GM18870 (cell line): ENCODE results near the gene NUPR1.
"Not testable (repeated sequence)": the region's sequence is repeated elsewhere in the genome, so short reads cannot be mapped to it uniquely, and the experiment has no call there.

Source experiments
- ATAC-seq: cut with Tn5 transposase; IDR thresholded peaks from one replicate; pipeline ENCODE4 v1.9.1; 2021; ENCODE audit warnings: moderate library complexity; ENCODE audit not compliant: unreplicated experiment

Gene NUPR1

DNA sequence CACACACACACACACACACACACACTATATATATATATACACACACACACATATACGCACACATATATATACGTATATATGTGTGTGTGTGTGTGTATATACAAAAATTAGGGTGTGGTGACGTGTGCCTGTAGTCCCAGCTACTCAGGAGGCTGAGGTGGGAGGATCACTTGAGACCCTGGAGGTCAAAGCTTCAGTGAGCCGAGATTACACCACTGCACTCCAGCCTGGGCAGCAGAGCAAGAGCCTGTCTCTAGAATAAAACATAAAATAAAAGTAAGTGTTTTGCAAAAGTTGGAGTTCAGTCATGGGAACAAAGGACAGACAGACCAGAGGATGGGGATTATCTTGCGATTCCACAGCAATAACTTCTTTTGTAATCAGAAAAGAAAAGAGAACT is 10.8 kb downstream of the NUPR1 start:
- no peak for ATAC-seq

GRCh38 chr16:28527100-28527785 is 11.5 kb downstream of the NUPR1 start:
- ATAC-seq: not testable (repeated sequence)

- no peak for ATAC-seq
Observed at GRCh38 chr16:28526201-28527099, 12.3 kb downstream of the NUPR1 start.

GRCh38 chr16:28524681-28525171 is 14.0 kb downstream of the NUPR1 start:
- no peak for ATAC-seq

GRCh38 chr16:28522792-28523191 is 16.0 kb downstream of the NUPR1 start:
- ATAC-seq: no peak

DNA sequence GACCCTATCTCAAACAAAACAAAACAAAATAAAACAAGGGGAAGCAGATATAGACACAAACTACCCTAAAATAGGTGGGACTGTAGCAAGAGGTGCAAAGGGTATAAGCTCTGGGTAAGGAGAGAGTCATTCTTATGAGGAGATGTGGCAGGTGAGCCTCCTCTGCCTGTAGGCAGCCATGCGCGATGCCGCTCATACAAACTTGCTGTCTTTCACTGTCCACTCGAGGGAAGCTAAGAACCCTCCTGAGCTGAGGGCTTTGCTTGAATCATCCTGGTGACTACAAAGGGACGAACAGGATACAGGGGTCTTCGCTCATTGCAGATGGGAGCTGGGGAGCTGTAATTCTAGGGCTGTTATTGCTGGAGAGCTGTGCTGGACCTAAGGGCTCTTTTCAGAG is 17.3 kb downstream of the NUPR1 start:
- no peak for ATAC-seq

DNA sequence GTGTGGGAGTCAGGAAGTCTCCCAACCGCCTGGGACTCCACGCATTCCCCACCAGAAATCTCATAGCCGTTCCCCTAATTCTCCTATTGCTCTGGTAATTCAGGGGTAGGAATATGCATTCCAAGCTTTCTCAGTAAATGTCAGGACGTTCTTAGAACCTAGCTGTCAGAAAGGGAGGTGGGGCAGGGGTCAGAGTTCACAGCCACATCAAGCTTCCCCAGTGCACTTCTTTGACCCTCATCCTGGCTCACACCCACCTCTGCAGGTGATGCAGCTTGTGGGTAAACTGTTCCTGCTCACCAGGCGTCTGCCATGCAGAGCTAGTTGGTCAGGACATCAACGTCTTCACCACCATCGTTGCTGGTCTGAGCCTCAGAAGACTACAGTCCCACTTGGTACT is 18.1 kb downstream of the NUPR1 start:
- no peak for ATAC-seq

GRCh38 chr16:28514246-28514645 is 24.5 kb downstream of the NUPR1 start:
- no peak for ATAC-seq

DNA sequence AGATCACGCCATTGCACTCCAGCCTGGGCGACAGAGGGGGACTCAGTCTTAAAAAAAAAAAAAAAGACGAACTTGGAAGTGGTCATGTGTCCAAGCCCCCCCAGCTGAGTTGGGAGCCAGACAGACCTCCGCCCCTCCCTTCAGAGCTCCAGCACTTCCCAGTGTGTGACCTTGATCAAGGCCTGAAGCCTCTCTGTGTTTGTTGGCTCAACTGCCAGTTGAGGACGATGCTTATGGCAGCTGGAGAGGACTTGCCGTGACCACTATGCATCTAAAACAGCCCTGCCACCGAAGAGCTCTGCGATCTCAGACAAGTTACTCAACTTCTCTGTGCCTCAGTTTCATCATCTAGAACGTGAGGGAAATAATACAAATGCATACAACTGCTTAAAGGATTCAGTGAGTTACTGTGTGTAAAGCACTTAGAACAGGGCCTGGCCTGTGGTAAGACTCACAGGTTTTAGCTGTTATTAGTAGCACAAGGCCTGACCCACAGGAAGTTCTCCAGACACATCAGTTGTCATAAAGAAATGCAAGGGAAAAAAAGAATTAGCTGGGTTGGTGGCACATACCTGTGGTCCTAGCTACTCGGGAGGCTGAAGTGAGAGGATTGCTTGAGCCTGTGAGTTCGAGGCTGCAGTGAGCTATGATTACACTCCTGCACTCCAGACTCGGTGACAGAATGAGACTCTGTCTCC is 25.1 kb downstream of the NUPR1 start:
- no peak for ATAC-seq

DNA sequence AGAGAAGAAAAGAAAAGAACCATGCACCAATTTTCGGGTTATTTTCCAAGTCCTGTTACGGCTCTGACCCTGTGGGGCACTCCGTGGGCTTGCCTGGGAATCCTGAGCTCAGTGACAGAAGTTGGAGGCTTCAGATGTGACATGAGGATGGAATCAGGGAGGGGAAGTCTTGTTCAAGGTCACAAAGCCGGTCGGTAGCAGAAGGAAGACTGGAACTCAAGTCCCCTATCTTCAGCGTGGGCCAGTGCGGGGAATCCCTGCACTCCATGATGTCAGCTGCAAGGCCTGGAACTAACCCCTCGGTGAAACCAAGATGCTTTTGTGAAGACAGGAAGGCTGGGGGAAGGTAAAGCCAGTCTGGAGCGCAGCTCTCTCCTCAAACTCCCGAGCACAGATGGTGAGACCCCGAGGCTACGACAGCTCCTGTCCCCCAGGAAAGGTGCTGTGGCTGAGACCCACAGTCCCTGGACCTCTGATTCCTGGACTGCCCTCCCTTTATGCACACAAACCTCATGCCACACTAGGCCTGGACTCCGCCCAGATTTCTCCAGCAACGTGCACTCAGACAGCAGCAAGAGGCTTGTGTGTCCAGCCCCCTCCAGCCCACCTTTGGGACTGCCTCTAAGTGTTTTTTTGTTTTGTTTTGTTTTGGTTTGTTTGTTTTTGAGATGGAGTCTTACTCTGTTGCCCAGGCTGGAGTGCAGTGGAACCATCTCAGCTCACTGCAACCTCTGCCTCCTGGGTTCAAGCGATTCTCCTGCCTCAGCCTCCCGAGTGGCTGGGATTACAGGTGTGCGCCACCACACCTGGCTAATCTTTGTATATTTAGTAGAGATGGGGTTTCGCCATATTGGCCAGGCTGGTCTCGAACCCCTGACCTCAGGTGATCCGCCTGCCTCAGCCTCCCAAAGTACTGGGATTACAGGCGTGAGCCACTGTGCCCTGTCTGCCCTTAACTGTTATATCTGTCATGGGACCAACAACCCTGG is 26.7 kb downstream of the NUPR1 start:
- no peak for ATAC-seq

GRCh38 chr16:28511031-28511430 is 27.7 kb downstream of the NUPR1 start:
- no peak for ATAC-seq

DNA sequence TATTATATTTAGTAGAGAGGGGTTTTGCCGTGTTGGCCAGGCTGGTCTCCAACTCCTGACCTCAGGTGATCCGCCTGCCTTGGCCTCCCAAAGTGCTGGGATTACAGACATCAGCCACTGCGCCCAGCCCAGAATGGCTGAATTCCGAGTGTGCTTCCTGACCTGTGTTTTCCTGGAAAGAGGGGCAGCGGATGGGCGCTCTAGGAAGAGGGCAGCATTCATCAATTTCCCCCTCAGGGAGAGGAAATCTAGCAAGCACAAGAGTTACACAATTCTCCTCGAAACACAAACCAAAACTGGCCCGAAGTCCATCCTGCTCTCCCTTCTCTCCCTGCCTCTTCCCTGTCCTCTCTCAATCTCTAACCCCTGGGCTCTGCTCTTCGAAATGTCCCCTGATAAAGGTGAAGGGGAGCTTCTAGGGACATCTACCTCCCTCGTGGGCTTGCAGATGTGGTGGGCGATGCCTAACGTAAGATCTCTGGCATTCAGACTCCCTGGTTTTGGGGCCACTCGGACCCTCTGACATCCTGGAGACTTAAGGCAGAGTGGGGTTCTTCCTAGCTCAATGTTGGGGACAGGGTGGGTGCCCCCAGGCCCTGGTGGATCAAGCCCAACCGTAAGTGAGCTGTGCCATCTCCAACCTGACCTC is 33.2 kb downstream of the NUPR1 start:
- ATAC-seq: no peak

DNA sequence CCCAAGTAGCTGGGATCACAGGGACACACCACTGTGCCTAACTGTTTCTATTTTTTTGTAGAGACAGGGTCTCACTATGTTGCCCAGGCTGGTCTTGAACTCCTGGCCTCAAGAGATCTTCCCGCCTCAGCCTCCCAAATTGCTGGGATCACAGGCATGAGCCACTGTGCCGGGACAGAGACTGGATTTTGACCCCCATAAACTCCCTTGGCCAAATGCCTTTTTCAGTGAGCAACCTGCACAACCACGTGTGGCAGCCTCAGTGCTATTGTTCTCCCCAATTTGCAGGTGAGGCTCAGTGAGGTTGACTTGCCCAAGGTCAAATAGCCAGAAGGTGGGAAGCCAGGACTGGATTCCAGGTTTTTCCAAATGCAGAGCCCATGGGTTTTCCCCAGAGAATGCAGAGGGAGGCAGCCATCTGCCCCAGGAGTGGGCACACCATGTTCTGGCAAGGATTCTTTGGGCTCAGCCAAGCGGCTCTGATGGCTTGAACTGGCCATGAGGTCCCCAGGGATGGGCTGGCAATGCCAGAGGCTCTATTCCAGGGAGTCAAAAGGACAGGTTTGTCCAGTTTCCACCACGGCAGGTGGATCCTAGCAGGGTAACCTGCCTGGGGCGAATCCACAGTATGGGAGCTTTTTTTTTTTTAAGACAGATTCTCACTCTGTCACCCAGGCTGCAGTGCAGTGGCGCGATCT is 33.9 kb downstream of the NUPR1 start:
- no peak for ATAC-seq

DNA sequence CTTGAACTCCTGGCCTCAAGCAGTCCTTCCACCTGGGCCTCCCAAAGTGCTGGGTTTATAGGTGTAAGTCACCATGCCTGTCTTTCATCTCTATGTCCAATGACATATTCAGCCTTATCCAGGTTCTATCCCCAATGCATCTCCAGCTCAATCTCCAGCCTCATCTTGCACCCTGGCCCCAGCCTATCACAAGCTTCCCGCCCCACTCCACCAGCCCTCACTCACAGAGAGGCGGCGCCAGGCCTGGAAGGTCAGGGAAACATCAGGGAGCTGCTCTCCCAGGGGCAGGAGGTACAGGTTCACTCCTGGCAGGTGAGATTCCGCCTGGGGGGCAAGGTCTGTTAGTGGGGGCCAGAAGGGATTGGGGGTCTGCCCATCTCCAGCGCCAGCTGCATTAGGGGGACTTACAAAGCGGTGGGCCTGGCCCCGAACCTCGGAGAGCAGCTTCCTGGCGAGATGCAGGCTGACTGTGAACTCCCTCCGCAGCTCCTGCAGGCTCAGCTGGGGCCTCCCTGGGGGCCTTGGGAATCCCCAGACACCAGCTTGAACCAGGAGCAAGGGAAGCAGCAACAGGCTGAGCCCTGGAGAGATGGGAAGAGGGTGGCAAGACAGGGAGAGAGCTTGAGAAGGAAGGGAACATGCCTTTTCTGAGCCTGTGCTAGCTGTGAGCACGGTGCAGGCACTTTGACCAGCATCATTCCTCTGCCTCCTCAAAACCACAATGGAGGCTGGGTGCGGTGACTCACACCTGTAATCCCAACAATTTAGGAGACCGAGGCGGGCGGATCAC is 35.1 kb downstream of the NUPR1 start:
- no peak for ATAC-seq

GRCh38 chr16:28502290-28502689 is 36.5 kb downstream of the NUPR1 start:
- no peak for ATAC-seq

DNA sequence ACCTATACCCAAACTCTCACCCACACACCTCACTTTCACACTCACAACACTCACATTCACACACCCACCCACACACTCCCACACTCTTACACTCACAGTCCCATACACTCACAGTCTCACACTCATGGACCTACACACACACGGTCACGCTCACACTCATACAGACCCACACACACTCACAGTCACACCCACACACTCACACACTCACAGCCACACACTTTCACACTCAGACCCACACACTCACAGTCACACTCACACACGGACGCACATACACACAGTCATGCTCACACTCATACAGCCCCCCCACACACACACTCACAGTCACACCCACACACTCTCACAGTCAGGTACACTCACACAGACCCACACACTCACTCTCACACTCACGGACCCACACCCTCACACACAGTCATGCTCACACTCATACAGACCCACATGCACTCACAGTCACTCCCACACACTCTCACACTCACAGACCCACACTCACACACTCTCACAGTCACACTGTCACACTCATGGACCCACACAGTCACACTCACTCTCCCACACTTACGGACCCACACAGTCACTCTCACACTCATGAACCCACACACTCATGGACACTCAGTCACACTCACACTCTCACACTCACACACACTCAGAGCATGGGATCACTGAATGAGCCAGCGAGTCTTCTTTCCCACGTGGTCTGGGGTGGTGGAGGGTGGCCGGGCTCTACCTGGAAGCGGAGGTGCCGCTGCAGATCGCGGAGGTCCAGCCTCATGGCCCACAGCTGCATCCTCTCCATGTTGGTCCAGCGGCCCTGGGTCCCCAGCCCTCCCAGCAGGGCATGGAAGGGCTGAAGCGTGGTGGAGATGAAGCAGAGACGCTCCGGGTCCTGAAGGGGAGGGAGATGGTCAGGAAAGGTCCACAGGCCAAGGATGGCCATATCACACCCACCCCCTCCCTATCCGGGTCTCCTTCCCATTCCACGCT is 37.2 kb downstream of the NUPR1 start:
- no peak for ATAC-seq

- ATAC-seq: not testable (repeated sequence)
Observed at GRCh38 chr16:28500476-28501180, 38.1 kb downstream of the NUPR1 start.
